HG03469 (cell line): ENCODE results near the gene CSTA.

Source experiments
- ATAC-seq: cut with Tn5 transposase; IDR thresholded peaks from one replicate; pipeline ENCODE4 v1.9.1; 2021; ENCODE audit warnings: mild to moderate bottlenecking, moderate library complexity, moderate number of reproducible peaks; ENCODE audit not compliant: unreplicated experiment

CSTA gene

DNA sequence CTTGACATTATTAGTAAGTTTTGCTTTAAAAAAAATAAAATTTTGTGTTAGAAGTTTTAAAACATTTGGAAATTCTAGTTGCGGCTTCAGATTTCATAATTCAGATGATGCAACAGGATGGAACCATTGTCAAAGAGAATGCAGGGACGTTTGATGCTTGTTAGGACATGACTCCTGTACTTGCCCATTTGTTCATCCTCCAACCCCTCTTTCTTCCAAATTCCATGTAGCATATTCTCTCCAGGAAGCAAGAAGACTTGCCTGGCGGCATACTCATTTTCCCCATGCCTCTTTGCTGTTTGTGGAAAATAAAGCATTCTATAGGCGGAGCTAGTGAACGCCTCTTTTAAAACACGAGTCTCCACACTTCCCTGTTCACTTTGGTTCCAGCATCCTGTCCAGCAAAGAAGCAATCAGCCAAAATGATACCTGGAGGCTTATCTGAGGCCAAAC lies at the start of gene CSTA:
TSS of gene CSTA (plus strand) at position 378 of the 453 bp plus-strand sequence. CDS start at position 423, 45 bp downstream.
- ATAC-seq: no peak

- ATAC-seq: no peak
Observed at GRCh38 chr3:122281891-122282290, 43.2 kb upstream of the CSTA start.

- ATAC-seq: no peak
Observed at GRCh38 chr3:122283796-122284445, 41.1 kb upstream of the CSTA start.

- no peak for ATAC-seq
Observed at GRCh38 chr3:122284486-122284885, 40.6 kb upstream of the CSTA start.

DNA sequence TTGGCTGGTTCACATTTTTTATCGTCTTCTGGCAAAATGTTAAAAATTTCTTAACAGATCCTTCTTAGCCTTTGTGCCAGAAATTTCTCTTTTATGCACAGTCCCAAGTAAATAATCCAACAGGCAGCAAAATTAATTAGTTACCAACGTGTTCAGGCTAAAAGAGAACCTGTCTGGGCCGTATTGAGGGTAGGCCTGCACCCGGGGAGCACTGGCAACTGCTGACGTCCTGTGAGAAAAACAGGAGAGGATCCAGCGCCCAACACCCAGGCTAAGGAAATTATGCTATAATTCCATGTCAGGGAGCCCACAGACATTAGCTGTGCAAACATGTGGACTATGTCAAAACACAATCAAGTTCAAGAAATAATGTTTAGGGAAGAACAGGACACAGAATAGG lies 30.7 kb upstream of the CSTA start:
- ATAC-seq: no peak

DNA sequence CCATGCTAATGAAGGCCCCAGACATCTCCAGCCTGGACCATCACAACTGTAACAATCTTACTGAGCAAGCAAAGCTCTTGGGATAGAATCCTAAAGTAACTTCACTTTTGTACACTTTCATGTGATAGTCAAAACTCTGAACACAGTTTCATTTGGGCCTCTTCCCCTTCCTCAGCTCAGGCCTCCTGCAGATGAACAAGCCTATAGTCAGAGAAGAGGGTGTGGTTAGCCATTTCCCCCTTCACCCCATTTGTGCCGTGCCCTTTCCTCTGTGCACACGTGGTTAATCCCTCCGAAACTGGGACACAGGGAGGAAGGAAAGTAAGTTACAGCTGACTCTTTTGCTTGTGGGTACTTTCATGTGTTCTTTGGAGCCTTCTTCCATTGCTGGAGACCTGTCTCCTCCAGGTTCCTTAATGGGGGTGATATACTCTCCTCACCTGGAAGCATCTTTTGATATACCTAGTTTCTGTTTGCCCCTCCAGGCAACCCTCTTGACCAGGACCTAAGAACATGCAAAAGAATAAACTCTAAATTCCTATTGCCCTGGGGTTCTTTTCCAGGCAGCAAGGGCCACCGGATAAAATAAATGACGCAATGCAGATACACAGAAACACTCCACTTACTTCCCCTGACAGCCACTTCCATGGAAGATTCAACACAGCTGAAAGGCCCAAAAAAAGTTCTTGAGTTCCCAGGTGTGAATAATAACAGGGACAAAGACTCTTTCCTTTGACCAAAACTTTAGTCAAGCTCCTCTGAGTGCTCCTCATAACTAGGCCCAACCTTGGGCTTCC lies 29.6 kb upstream of the CSTA start:
- no peak for ATAC-seq

DNA sequence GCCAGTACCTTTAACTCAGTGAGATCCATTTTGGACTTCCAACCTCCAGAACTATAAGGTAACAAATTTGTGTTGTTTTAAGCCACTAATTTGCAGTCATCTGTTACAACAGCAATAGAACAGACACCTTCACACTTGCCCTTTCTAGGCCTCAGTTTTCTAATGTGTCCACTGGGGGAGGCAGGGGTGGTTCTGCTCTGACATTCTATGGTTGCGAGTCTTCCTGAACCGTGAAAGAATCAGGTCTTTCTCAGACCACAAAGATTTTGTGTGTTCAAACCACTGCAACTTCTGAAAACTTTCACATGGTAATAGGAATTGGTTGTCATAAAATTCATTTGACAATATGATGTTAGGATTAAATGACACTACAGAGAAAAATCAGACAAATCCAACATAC lies 26.8 kb upstream of the CSTA start:
- ATAC-seq: peak; percentile 47

GRCh38 chr3:122299215-122299614 lies 25.8 kb upstream of the CSTA start:
- ATAC-seq: no peak

DNA sequence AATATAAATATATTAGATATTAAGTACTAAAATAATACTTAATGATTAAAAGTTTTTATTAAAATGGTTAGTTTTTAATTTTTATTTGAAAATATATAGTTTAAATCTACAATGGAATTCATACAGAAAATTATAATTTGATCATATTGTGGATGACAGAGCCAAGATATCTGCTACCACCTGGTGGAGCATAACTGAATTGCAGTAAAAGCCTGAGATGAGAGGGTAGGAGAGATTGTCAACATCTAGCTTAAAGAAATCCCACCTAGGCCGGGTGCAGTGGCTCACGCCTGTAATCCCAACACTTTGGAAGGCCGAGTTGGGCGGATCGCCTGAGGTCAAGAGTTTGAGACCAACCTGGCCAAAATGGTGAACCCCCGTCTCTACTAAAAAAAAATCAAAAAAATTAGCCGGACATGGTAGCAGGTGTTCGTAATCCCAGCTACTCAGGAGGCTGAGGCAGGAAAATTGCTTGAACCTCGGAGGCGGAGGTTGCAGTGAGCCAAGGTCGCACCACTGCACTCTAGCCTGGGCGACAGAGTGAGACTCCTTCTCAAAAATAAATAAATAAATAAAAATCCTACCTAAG lies 25.1 kb upstream of the CSTA start:
- no peak for ATAC-seq

DNA sequence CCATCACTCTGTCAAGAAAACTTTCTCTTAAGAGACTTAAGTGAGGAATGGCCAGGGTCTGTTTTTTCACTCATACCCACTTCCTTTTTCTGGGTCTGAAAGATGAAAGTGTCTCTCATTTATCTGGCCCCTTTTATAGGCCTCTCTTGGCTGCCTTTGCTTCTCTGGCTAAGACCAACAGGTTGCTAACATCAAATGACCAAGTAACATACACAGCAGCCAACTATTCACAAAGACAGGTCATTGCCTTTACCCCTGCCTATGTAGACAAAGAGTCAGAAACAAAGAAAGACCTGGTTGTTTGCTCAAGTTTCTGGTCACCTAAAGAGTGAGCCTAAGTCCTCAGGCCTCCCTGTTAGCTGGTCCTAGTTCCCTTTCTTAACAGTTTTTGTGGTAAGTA lies 24.0 kb upstream of the CSTA start:
- ATAC-seq: no peak

DNA sequence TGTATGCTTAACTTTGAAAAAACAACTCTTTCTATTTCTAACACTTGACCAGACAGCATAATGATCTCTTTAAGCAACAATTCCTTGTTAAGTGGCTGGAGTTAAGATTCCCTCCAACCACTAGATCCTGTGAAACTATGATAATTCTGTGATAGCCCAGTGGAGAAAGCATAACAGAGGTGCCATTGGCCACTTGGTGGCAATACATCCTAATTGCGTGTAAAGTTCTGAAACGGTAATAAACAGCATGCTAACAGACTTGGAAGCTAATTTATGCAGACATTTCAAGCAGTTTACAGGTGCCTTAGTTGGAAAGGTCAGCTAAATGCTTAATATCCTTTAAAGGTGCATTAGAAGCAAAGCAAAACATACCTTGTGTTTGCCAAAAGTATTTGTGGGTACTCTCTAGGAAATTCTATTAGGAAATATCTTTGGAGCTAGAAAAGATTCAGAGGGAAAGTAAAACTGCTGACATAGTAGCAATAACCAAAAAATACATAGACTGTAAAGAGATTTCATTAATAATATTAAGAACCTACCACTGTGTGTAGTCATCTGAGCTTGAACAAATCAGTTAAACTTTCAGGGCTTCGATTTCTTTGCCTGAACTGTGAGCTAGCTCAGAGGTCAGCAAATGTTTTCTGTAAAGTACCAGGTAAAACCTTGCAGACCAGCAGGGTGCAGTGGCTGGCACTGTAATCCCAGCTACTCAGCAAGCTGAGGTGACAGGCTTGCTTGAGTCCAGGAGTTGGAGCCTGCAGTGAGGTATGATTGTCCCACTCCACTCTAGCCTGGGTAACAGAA lies 19.0 kb upstream of the CSTA start:
- no peak for ATAC-seq

DNA sequence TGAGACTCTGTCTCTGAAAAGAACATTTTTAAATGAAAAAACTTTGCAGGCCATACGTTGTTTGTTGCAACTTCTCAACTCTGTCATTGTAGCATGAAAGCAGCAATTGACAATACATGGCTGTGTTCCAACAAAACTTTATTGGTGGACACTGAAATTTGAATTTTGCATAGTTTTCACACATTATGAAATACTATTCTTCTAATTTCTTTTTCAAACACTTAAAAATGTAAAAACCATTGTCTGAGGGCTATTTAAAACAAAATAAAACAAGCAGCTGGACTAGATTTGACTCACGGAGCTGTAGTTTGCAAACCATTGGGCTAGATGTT lies 18.5 kb upstream of the CSTA start:
- no peak for ATAC-seq

DNA sequence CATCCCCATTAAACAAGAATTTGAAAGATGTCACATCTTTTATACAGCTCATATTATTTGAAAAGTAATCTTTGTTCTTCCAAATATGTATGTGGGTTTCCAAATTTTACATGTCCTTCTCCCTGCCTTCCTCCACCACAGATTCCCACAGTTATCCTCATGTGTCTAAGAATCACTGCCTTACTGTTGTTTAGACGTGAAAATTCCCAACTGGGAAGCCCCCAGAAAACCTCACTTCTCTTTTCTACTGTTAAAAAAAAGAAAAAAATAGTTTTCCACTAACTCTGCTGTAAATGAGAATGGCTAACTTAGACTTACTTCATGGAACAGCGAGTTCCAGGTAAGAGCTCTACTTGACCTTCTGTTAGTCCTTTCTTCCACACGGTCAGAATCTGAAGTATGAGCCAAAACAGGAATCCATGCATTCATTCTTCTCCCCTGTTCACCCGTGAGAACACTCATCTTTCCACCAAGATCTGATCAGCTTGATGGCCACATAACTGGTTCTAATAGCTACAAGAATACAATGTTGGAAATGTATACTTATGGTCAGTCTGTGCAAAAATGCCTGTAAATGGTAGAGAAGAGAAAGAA lies 17.9 kb upstream of the CSTA start:
- ATAC-seq: no peak

- no peak for ATAC-seq
Observed at GRCh38 chr3:122307976-122308375, 17.1 kb upstream of the CSTA start.

GRCh38 chr3:122310361-122310760 lies 14.7 kb upstream of the CSTA start:
- ATAC-seq: no peak

DNA sequence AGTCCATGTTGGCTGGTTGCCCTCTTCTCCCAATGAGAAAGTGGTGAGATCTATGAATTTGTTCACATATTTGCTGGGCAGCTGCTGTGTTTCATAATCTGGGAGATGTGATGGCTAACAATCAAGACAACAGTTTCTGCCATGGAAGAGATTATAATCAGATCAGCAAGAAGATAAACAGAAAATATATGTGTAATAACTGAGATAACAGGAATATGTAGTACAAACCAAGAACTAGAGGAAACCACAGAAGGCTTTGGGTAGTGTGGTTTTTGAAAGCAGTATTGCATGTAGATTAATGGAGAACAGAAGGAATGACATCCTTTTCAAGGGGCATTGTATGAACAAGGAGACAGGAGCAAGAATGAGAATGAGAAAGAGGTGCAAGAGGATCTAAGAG lies 12.2 kb upstream of the CSTA start:
- no peak for ATAC-seq

- ATAC-seq: no peak
Observed at GRCh38 chr3:122313281-122313680, 11.8 kb upstream of the CSTA start.

- ATAC-seq: no peak
Observed at GRCh38 chr3:122314228-122314876, 10.7 kb upstream of the CSTA start.

GRCh38 chr3:122315619-122316018 lies 9.4 kb upstream of the CSTA start:
- ATAC-seq: no peak

DNA sequence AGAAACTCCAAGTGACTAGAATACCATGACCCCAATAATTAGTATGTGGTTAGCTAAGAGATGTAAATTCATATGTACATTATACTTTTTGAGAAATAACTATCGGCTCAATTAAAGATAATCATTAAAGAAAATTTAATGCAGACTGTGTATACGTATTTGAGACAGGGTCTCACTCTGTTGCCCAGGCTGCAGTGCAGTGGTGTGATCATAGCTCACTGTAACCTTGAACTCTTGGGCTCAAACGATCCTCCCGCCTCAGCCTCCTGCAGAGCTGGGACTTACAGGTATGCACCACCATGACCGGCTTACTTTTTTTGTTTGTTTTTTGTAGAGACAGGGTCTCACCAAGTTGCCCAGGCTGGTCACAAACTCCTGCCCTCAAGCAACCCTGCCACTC lies 8.7 kb upstream of the CSTA start:
- no peak for ATAC-seq
